Right lobe of liver (tissue), 6 donors: Measurements from ENCODE around the gene ITPR2. TPM values are rescaled to one million over a fixed set of nuclear protein-coding genes. Genes with fewer than 3 reads are reported as not detected.

Experiments
- ATAC-seq, 4 donors: fragments of 200-7000 bp; cut with Tn5 transposase; one replicate each; pipeline ENCODE4 v1.9.1; 2020; ENCODE audit warnings: mild to moderate bottlenecking in 4 of 4, moderate library complexity in 4 of 4
- DNase-seq, 3 donors: peaks; one replicate each; pipeline ENCODE4 v3.0.0-alpha.2; 2020
- H3K27ac ChIP-seq, 3 donors: fragments of 200-600 bp; one replicate each; pipeline ENCODE4 v1.8.0; 2022
- H3K27me3 ChIP-seq, 2 donors: fragments of 200-600 bp; one replicate each; pipeline ENCODE4 v1.8.0; 2022
- H3K36me3 ChIP-seq, 4 donors: fragments of 200-600 bp; sonication (generic) in 1 of 4; one replicate each; pipeline versions ENCODE4 v1.5.1 to v1.8.0; 2017 to 2022; ENCODE audit warnings: control low read depth in 1 of 4
- H3K4me1 ChIP-seq, 4 donors: fragments of 200-600 bp; sonication (generic) in 1 of 4; one replicate each; pipeline versions ENCODE4 v1.5.1 to v1.8.0; 2017 to 2022; ENCODE audit warnings: control low read depth in 1 of 4
- H3K4me3 ChIP-seq, 3 donors: fragments of 200-600 bp; one replicate each; pipeline ENCODE4 v1.8.0; 2022
- H3K9me3 ChIP-seq, 4 donors: fragments of 200-600 bp; sonication (generic) in 1 of 4; one replicate each; pipeline versions ENCODE4 v1.5.1 to v1.8.0; 2017 to 2022; ENCODE audit warnings: control low read depth in 1 of 4
- POLR2A ChIP-seq: fragments of 450-650 bp; IDR thresholded peaks from one replicate; pipeline ENCODE4 v1.6.1; 2017; ENCODE audit warnings: antibody characterized with exemption, mild to moderate bottlenecking
- WGBS: methylation state at CpG from one replicate; pipeline ENCODE4 v1.1.6; 2018; ENCODE audit warnings: low coverage, low lambda C conversion rate; ENCODE audit not compliant: insufficient coverage; ENCODE audit errors: missing lambda C conversion rate; 5-methylcytosine and 5-hydroxymethylcytosine counted together
- intact Hi-C, 2 donors: fragments of 100-400 bp; cut with DNase I; formaldehyde crosslinking; loops; one replicate each; pipeline versions ENCODE4 v1.11.2 to v1.14.1; 2022
- total RNA-seq, 6 experiments: library from RNA; depleted of rRNA in 2 of 6; stranded (reverse); fragments of >200 nt in 2 of 6; fragmentation: NEBNext Ultra II Directional in 3 of 6; extraction: Animal tissue kit (Norgen Biotek cat#: 25700) in 3 of 6; gene quantifications; one replicate each; pipeline versions ENCODE4 v1.1.0 to v1.2.4, GENCODE V29; 2016 to 2023
- TF ChIP-seq, protein P1 (sequence below), 4 donors: fragments of 200-600 bp in 3 of 4; fragments of 450-650 bp in 1 of 4; IDR thresholded peaks; one replicate each; pipeline versions ENCODE4 v1.5.1 to v1.8.0; 2016 to 2022; ENCODE audit warnings: antibody characterized with exemption in 4 of 4, mild to moderate bottlenecking in 2 of 4
- donor health status: DM: no; HTN: yes; CAD: no.
- donor health status: DM: no; HTN: no; CAD: no.
- donor health status: DM: no; HTN: no; CAD: no.
- donor health status: DM: no; HTN: yes; CAD: no.
- donor health status: DM: no; HTN: yes; CAD: no.

ITPR2 gene
- total RNA-seq, 6 experiments from 2014 or later = 39.3 to 114 (median 57.2) TPM

- no peak overlapping the region for H3K27ac ChIP-seq
- no peak for ATAC-seq
Observed at GRCh38 chr12:26455936-26456574, 376.9 kb downstream of the ITPR2 start.

GRCh38 chr12:26453246-26453645 is 379.7 kb downstream of the ITPR2 start:
- intact Hi-C loops = no loop called here
- H3K9me3 ChIP-seq = no peaks in the 10 kb centered on the region

More at GRCh38 chr12:26455936-26456574, 376.9 kb downstream of the ITPR2 start:
- no peak overlapping the region for H3K4me3 ChIP-seq
- peaks cover 0 to 13% (median 6%) of the 10 kb centered on the region in 4 donors for H3K36me3 ChIP-seq
- no peaks in the 10 kb centered on the region for H3K27me3 ChIP-seq
- H3K4me1 ChIP-seq = no peaks in the 10 kb centered on the region
- DNase-seq = no peak
- 67% methylated on average over 3 of the region's 3 CpGs for WGBS
- no peak for TF ChIP-seq POLR2A
- TF ChIP-seq, protein P1, sequence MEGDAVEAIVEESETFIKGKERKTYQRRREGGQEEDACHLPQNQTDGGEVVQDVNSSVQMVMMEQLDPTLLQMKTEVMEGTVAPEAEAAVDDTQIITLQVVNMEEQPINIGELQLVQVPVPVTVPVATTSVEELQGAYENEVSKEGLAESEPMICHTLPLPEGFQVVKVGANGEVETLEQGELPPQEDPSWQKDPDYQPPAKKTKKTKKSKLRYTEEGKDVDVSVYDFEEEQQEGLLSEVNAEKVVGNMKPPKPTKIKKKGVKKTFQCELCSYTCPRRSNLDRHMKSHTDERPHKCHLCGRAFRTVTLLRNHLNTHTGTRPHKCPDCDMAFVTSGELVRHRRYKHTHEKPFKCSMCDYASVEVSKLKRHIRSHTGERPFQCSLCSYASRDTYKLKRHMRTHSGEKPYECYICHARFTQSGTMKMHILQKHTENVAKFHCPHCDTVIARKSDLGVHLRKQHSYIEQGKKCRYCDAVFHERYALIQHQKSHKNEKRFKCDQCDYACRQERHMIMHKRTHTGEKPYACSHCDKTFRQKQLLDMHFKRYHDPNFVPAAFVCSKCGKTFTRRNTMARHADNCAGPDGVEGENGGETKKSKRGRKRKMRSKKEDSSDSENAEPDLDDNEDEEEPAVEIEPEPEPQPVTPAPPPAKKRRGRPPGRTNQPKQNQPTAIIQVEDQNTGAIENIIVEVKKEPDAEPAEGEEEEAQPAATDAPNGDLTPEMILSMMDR (IDR thresholded peaks at IDR 0.05) = no peak
- H3K9me3 ChIP-seq = no peaks in the 10 kb centered on the region
- intact Hi-C loops = no loop called here

DNA sequence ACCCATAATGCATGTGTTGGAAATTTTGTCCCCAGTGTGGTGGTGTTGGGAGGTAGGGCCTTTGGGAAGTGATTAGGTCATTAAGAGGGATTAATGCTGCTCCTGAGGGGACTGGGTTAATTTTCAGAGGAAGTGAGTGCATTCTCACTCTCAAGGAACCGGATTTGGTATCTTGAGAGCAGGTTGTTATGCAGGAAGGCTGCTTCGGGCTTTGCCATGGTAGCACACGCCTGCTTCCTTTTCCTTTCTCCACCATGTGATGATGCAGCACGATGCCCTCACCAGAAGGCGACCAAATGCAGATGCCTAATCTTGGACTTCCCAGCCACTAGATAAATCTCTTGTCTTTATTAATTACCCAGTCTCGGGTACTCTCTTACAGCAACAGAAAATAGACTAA is 380.5 kb downstream of the ITPR2 start:
- intact Hi-C loops = no loop called here
- Histone ChIP-seq H3K27me3 (no peaks in the 10 kb centered on the region), H3K4me1 (no peaks in the 10 kb centered on the region), H3K4me3 (no peak overlapping the region), H3K27ac (no peak overlapping the region), H3K9me3 (no peaks in the 10 kb centered on the region), H3K36me3 (peaks cover 0 to 17% (median 3%) of the 10 kb centered on the region in 4 donors)
- TF ChIP-seq, protein P1 (IDR thresholded peaks at IDR 0.05) = no peak
- TF ChIP-seq POLR2A = no peak
- ATAC-seq = no peak
- WGBS = 67% methylated on average over 5 of the region's 6 CpGs
- no peak for DNase-seq

More at GRCh38 chr12:26453246-26453645, 379.7 kb downstream of the ITPR2 start:
- H3K27me3 ChIP-seq = no peaks in the 10 kb centered on the region
- DNase-seq (no peak), ATAC-seq (no peak)
- no peak overlapping the region for H3K4me3 ChIP-seq
- H3K4me1 ChIP-seq = no peaks in the 10 kb centered on the region
- WGBS = 98% methylated on average over 3 of the region's 3 CpGs
- H3K36me3 ChIP-seq = peaks cover 0 to 17% (median 6%) of the 10 kb centered on the region in 4 donors
- H3K27ac ChIP-seq = no peak overlapping the region
- TF ChIP-seq, protein P1 (IDR thresholded peaks at IDR 0.05) = no peak
- TF ChIP-seq POLR2A = no peak

GRCh38 chr12:26451763-26452162 is 381.2 kb downstream of the ITPR2 start:
- intact Hi-C loops = no loop called here
- Histone ChIP-seq H3K27ac (no peak overlapping the region), H3K27me3 (no peaks in the 10 kb centered on the region), H3K9me3 (no peaks in the 10 kb centered on the region), H3K4me1 (no peaks in the 10 kb centered on the region), H3K36me3 (peaks cover 0 to 17% (median 0%) of the 10 kb centered on the region in 4 donors), H3K4me3 (no peak overlapping the region)
- TF ChIP-seq, protein P1 (IDR thresholded peaks at IDR 0.05) = no peak
- no peak for TF ChIP-seq POLR2A
- ATAC-seq (no peak), DNase-seq (no peak)
- 63% methylated on average over 3 of the region's 4 CpGs for WGBS
